NCI-H2107 treated with DMSO at 0.1 percent for 48 hours (cell line): ENCODE results near the gene PABPN1L.

ENCODE experiments used
- DNase-seq: peaks from one replicate; lab custom pipeline; 2025; ENCODE audit not compliant: unreplicated experiment; lab: John Stamatoyannopoulos, UW

The PABPN1L gene

GRCh38 chr16:88853325-88853941, 13.0 kb downstream of the PABPN1L start:
- no peak for DNase-seq

- no peak for DNase-seq
These were observed 14.8 kb downstream of the PABPN1L start for GRCh38 chr16:88851616-88852015.

- DNase-seq: no peak
These were observed 15.8 kb downstream of the PABPN1L start for GRCh38 chr16:88850531-88851199.

- no peak for DNase-seq
These were observed 17.9 kb downstream of the PABPN1L start for GRCh38 chr16:88848557-88848956.

- DNase-seq: no peak
These were observed 18.8 kb downstream of the PABPN1L start for GRCh38 chr16:88847654-88848053.

- DNase-seq: no peak
These were observed 20.4 kb downstream of the PABPN1L start for GRCh38 chr16:88846088-88846487.

- DNase-seq: no peak
These were observed 21.9 kb downstream of the PABPN1L start for GRCh38 chr16:88844419-88845036.

GRCh38 chr16:88843256-88843655, 23.2 kb downstream of the PABPN1L start:
- DNase-seq: no peak

- no peak for DNase-seq
These were observed 23.7 kb downstream of the PABPN1L start for GRCh38 chr16:88842806-88843205.

- peak; percentile 13 for DNase-seq
These were observed 24.1 kb downstream of the PABPN1L start for GRCh38 chr16:88842308-88842756.

GRCh38 chr16:88841521-88842307, 24.7 kb downstream of the PABPN1L start:
- DNase-seq: no peak

- no peak for DNase-seq
These were observed 25.8 kb downstream of the PABPN1L start for GRCh38 chr16:88840600-88841215.

- no peak for DNase-seq
These were observed 26.5 kb downstream of the PABPN1L start for GRCh38 chr16:88839745-88840599.

- no peak for DNase-seq
These were observed 27.4 kb downstream of the PABPN1L start for GRCh38 chr16:88839026-88839529.

- DNase-seq: no peak
These were observed 27.9 kb downstream of the PABPN1L start for GRCh38 chr16:88838566-88838965.

GRCh38 chr16:88837806-88838205, 28.7 kb downstream of the PABPN1L start:
- DNase-seq: no peak

GRCh38 chr16:88836791-88837190, 29.7 kb downstream of the PABPN1L start:
- no peak for DNase-seq

- DNase-seq: no peak
These were observed 30.6 kb downstream of the PABPN1L start for GRCh38 chr16:88835818-88836217.

- DNase-seq: no peak
These were observed 31.1 kb downstream of the PABPN1L start for GRCh38 chr16:88835383-88835782.

GRCh38 chr16:88834670-88835069, 31.8 kb downstream of the PABPN1L start:
- no peak for DNase-seq
